Measurements from ENCODE around the gene SNUPN. TPM values are rescaled to one million over a fixed set of nuclear protein-coding genes. Genes with fewer than 3 reads are reported as not detected.

The SNUPN gene
- total RNA-seq, 1 experiment from 2014 or later, result 12.5 TPM

DNA sequence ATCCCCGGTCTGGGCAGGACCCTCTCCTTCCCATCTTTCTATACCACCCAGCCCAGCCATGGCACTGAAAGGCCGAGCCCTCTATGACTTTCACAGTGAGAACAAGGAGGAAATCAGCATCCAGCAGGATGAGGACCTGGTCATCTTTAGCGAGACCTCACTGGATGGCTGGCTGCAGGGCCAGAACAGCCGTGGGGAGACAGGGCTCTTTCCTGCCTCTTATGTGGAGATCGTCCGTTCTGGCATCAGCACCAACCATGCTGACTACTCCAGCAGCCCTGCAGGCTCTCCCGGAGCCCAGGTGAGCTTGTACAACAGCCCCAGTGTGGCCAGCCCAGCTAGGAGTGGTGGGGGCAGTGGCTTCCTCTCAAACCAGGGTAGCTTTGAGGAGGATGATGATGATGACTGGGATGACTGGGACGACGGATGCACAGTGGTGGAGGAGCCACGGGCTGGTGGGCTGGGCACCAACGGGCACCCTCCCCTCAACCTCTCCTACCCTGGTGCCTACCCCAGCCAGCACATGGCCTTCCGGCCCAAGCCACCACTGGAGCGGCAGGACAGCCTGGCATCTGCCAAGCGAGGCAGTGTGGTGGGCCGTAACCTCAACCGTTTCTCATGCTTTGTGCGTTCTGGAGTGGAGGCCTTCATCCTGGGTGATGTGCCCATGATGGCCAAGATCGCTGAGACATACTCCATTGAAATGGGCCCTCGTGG lies 23.7 kb upstream of the SNUPN start:
- ChIA-PET POLR2A (no interaction called here), CTCF (no interaction called here)
- TF ChIP-seq CTCF (IDR thresholded peaks at IDR 0.05; ENCODE audit: insufficient read depth in 1 of 2, low read depth in 1 of 2, low read length in 1 of 2, severe bottlenecking in 1 of 2, unreplicated experiment in 1 of 2), result no peak
- H3K27me3 ChIP-seq (replicated peaks; ENCODE audit: control insufficient read depth, insufficient read depth, low read length), result no peaks in the 10 kb centered on the region
- peak overlapping the region; percentile 66 for H3K4me3 ChIP-seq (ENCODE audit: low read depth, low read length)
- Mint-ChIP-seq H3K4me1 (ENCODE audit: low read depth, unreplicated experiment) (peaks cover 32% of the 10 kb centered on the region), H3K27me3 (ENCODE audit: insufficient read depth, unreplicated experiment) (no peaks in the 10 kb centered on the region), H3K36me3 (ENCODE audit: insufficient read depth, unreplicated experiment) (peaks cover 23% of the 10 kb centered on the region), H3K9me3 (ENCODE audit: unreplicated experiment) (no peaks in the 10 kb centered on the region), H3K4me3 (ENCODE audit: unreplicated experiment) (peak overlapping the region; percentile 75), H3K27ac (ENCODE audit: unreplicated experiment) (peak overlapping the region; percentile 89)
- H3K36me3 ChIP-seq (ENCODE audit: control insufficient read depth, insufficient read depth, low read length), result peaks cover 1% of the 10 kb centered on the region; the same call in 1 of the 2 replicates
- no peak for DNase-seq
- peaks cover 45% of the 10 kb centered on the region for H3K4me1 ChIP-seq
- H3K9me3 ChIP-seq, result no peaks in the 10 kb centered on the region
- no TSS peak for BruUV-seq (replicated peaks)
- intact Hi-C loops (cut with micrococcal nuclease; ENCODE audit: unreplicated experiment), result loop anchor here (2.0 kb wide), 1 partner anchor 16 kb away; no protein-coding TSS in a partner anchor

DNA sequence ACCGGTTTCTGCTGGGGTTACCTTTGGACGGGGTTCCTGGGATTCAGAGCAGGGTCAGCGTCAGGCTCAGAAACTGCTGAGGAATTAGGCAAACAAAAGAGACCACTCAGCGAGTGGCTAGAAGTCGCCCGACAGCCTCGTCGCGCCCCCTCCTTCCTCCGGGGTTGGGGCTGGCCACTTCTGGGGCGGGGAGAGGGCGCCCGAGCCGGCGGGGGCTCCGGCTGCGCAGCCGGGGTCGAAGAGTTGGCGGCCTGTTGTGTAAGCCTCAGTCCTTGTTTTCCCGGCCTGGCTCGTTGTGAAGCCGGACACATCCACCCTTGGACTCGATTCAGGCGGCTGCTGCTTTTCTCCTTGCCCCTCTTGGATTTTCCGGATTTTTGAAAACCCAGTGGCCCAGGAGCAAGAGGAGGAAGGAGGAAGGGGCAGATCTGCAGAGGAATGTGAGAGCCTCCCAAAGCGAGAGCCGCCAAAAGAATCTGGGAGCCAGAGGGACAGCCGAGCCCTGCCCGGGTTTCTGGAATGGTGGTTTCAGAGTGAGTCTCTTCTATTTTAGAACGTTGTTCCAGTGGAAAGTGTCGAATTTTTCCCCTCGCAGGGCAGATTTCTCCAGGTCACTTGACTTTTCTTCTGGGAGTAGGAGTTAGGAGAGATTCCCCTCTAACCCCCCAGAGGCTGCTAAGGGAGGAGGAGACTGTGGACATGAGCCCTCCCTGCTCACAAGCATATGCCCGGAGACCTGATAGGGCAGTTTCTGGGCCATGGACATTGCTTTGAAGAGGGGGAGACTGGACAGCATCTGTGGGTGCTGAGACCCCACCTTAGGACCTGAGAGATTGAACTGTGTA lies 22.9 kb upstream of the SNUPN start:
- Mint-ChIP-seq H3K27me3 (ENCODE audit: insufficient read depth, unreplicated experiment) (no peaks in the 10 kb centered on the region), H3K36me3 (ENCODE audit: insufficient read depth, unreplicated experiment) (peaks cover 23% of the 10 kb centered on the region), H3K4me3 (ENCODE audit: unreplicated experiment) (peak overlapping the region; percentile 75), H3K9me3 (ENCODE audit: unreplicated experiment) (no peaks in the 10 kb centered on the region), H3K27ac (ENCODE audit: unreplicated experiment) (peak overlapping the region; percentile 89), H3K4me1 (ENCODE audit: low read depth, unreplicated experiment) (peaks cover 32% of the 10 kb centered on the region)
- Histone ChIP-seq H3K4me1 (peaks cover 45% of the 10 kb centered on the region), H3K36me3 (ENCODE audit: control insufficient read depth, insufficient read depth, low read length) (peaks cover 1% of the 10 kb centered on the region; the same call in 1 of the 2 replicates), H3K27me3 (replicated peaks; ENCODE audit: control insufficient read depth, insufficient read depth, low read length) (no peaks in the 10 kb centered on the region), H3K4me3 (ENCODE audit: low read depth, low read length) (peak overlapping the region; percentile 66), H3K9me3 (no peaks in the 10 kb centered on the region)
- ChIA-PET POLR2A (interaction anchor here (0.6 to 1.5 kb wide), 9 partner anchors 13 to 445 kb away, joined by 4 to 13 read pairs (median 8); partner anchors contain the start of gene SIN3A), CTCF (interaction anchor here (0.6 to 2.4 kb wide), 14 partner anchors 8 to 692 kb away, joined by 3 to 18 read pairs (median 6); partner anchors contain the start of genes IMP3, MAN2C1, RPP25 and SIN3A)
- TF ChIP-seq CTCF (IDR thresholded peaks at IDR 0.05; ENCODE audit: insufficient read depth in 1 of 2, low read depth in 1 of 2, low read length in 1 of 2, severe bottlenecking in 1 of 2, unreplicated experiment in 1 of 2), result no peak
- DNase-seq, result peak; percentile 65 to 70
- intact Hi-C loops (cut with micrococcal nuclease; ENCODE audit: unreplicated experiment), result loop anchor here (1.0 to 2.0 kb wide), 2 partner anchors 8 to 16 kb away; partner anchors contain the start of gene IMP3
- TSS peak; percentile 66 for BruUV-seq (replicated peaks)

Measured in Caco-2 (cell line).